CD4-positive, alpha-beta T cell (primary cell): ENCODE measurements around the gene CDC42BPA. TPM values are rescaled to one million over a fixed set of nuclear protein-coding genes. Genes with fewer than 3 reads are reported as not detected.

Source experiments
- ATAC-seq: fragments of 200-7000 bp; cut with Tn5 transposase; one replicate; pipeline ENCODE4 v1.10.0; 2022; ENCODE audit warnings: mild to moderate bottlenecking; ENCODE audit not compliant: poor library complexity
- CTCF ChIA-PET: fragments of 350-600 bp; sonication (Branson Sonifier 250); formaldehyde crosslinking; loops from one replicate; lab custom pipeline; 2021; ENCODE audit warnings: antibody characterized with exemption, inconsistent platforms; lab: Charles Lee
- POLR2A ChIA-PET: fragments of 350-600 bp; sonication (Branson Sonifier 250); formaldehyde crosslinking; loops from one replicate; lab custom pipeline; 2021; ENCODE audit warnings: antibody characterized with exemption, inconsistent platforms; lab: Charles Lee
- DNase-seq, 14 experiments: peaks; one replicate each; pipeline ENCODE4 v3.0.0-alpha.2; 2013 to 2020; ENCODE audit warnings: mixed read lengths in 2 of 14
- H3K27ac ChIP-seq, 2 donors: one replicate each; pipeline versions ENCODE4 v1.5.1 to v1.7.0; 2013; ENCODE audit warnings: low read length in 2 of 2, low read depth in 1 of 2, mild to moderate bottlenecking in 1 of 2
- H3K27me3 ChIP-seq, 2 experiments: 1 replicate in 1 of 2; 2 replicates in 1 of 2; pipeline versions ENCODE4 v1.6.1 to v1.7.0; 2013; ENCODE audit warnings: low read length in 2 of 2, control low read depth in 1 of 2, mild to moderate bottlenecking in 1 of 2, moderate library complexity in 1 of 2; ENCODE audit not compliant: insufficient read depth in 2 of 2, control insufficient read depth in 1 of 2
- H3K36me3 ChIP-seq: one replicate; pipeline ENCODE4 v1.6.1; 2013; ENCODE audit warnings: low read length, control low read depth; ENCODE audit not compliant: insufficient read depth
- H3K4me1 ChIP-seq: one replicate; pipeline ENCODE4 v1.6.1; 2013; ENCODE audit warnings: low read length, control low read depth; ENCODE audit not compliant: insufficient read depth
- H3K4me3 ChIP-seq: one replicate; pipeline ENCODE4 v1.5.1; 2013; ENCODE audit warnings: mild to moderate bottlenecking, low read length, moderate library complexity
- H3K9me3 ChIP-seq, 2 experiments: 1 replicate in 1 of 2; 2 replicates in 1 of 2; pipeline versions ENCODE4 v1.6.1 to v1.7.0; 2013; ENCODE audit warnings: low read length in 2 of 2, mild to moderate bottlenecking in 2 of 2, control low read depth in 1 of 2, moderate library complexity in 1 of 2; ENCODE audit not compliant: control insufficient read depth in 1 of 2, insufficient read depth in 1 of 2
- H3K27ac Mint-ChIP-seq: one replicate; pipeline ENCODE4 v1.8.0; 2020; ENCODE audit warnings: mixed read lengths
- H3K27me3 Mint-ChIP-seq: one replicate; pipeline ENCODE4 v1.8.0; 2021; ENCODE audit warnings: mixed read lengths
- H3K36me3 Mint-ChIP-seq: one replicate; pipeline ENCODE4 v1.8.0; 2021; ENCODE audit warnings: low read depth, mixed read lengths
- H3K4me1 Mint-ChIP-seq: one replicate; pipeline ENCODE4 v1.8.0; 2021; ENCODE audit warnings: low read depth, mixed read lengths
- H3K4me3 Mint-ChIP-seq: one replicate; pipeline ENCODE4 v1.8.0; 2020; ENCODE audit warnings: mild to moderate bottlenecking, mixed read lengths
- H3K9me3 Mint-ChIP-seq: one replicate; pipeline ENCODE4 v1.8.0; 2020; ENCODE audit warnings: mixed read lengths
- intact Hi-C, 2 experiments: fragments of 100-400 bp; cut with DNase I in 1 of 2; cut with micrococcal nuclease in 1 of 2; formaldehyde crosslinking; loops; one replicate each; pipeline versions ENCODE4 v1.15.1 to v1.9.0; 2023 to 2025; cut with DNase I, micrococcal nuclease
- total RNA-seq, 174 experiments: library from RNA in 2 of 174; stranded (reverse) in 2 of 174; gene quantifications; one replicate each; pipeline ENCODE4 v1.2.3 and lab custom pipeline; 2021 to 2026
- TF ChIP-seq, protein P1 (sequence below): fragments of 200-600 bp; IDR thresholded peaks from one replicate; pipeline ENCODE4 v1.8.0; 2022; ENCODE audit warnings: antibody characterized with exemption, mild to moderate bottlenecking

Gene CDC42BPA
- total RNA-seq, 2 experiments from 2014 or later, result 2.2 to 3.0 TPM

- H3K4me3 ChIP-seq, result no peak overlapping the region
- peaks cover 3% of the 10 kb centered on the region for H3K27me3 Mint-ChIP-seq
- no peaks in the 10 kb centered on the region for H3K36me3 ChIP-seq
- intact Hi-C loops, result no loop called here
- no peaks in the 10 kb centered on the region for H3K4me1 Mint-ChIP-seq
- H3K4me3 Mint-ChIP-seq, result no peak overlapping the region
- H3K27me3 ChIP-seq, result no peaks in the 10 kb centered on the region
- H3K4me1 ChIP-seq, result no peaks in the 10 kb centered on the region
- no peaks in the 10 kb centered on the region for H3K36me3 Mint-ChIP-seq
- CTCF ChIA-PET, result no interaction called here
- DNase-seq, result no peak
- H3K27ac ChIP-seq, result no peak overlapping the region
- H3K9me3 ChIP-seq, result peaks cover 0 to 11% of the 10 kb centered on the region in 2 experiments
- no peak for ATAC-seq
- no peak overlapping the region for H3K27ac Mint-ChIP-seq
- TF ChIP-seq, protein P1, sequence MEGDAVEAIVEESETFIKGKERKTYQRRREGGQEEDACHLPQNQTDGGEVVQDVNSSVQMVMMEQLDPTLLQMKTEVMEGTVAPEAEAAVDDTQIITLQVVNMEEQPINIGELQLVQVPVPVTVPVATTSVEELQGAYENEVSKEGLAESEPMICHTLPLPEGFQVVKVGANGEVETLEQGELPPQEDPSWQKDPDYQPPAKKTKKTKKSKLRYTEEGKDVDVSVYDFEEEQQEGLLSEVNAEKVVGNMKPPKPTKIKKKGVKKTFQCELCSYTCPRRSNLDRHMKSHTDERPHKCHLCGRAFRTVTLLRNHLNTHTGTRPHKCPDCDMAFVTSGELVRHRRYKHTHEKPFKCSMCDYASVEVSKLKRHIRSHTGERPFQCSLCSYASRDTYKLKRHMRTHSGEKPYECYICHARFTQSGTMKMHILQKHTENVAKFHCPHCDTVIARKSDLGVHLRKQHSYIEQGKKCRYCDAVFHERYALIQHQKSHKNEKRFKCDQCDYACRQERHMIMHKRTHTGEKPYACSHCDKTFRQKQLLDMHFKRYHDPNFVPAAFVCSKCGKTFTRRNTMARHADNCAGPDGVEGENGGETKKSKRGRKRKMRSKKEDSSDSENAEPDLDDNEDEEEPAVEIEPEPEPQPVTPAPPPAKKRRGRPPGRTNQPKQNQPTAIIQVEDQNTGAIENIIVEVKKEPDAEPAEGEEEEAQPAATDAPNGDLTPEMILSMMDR, result no peak
- peaks cover 4% of the 10 kb centered on the region for H3K9me3 Mint-ChIP-seq
- POLR2A ChIA-PET, result no interaction called here
Measured at GRCh38 chr1:227272428-227272827, 45.9 kb downstream of the CDC42BPA start.

DNA sequence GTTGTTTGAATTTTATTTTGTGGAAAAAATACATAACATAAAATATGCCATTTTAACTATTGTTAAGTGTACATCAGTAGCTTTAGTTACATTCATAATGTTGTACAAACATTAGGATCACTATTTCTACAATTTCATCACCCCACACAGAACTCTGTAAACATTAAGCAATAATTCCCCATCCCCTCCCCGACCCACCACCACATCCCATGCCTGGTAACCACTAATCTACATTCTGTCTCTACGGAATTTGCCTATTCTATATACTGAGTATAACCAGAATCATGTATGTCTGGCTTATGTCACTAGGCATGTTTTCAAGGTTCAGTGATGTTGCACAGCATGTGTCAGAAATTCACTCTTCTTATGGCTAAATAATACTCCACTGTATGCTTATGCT lies 47.7 kb downstream of the CDC42BPA start:
- no peaks in the 10 kb centered on the region for H3K36me3 Mint-ChIP-seq
- Histone ChIP-seq H3K9me3 (peaks cover 0 to 1% of the 10 kb centered on the region in 2 experiments), H3K4me1 (no peaks in the 10 kb centered on the region), H3K36me3 (no peaks in the 10 kb centered on the region), H3K27ac (no peak overlapping the region), H3K27me3 (peaks cover 0 to 3% of the 10 kb centered on the region in 2 experiments), H3K4me3 (no peak overlapping the region)
- H3K27ac Mint-ChIP-seq, result no peak overlapping the region
- H3K27me3 Mint-ChIP-seq, result peaks cover 17% of the 10 kb centered on the region
- intact Hi-C loops, result no loop called here
- POLR2A ChIA-PET, result no interaction called here
- no peak overlapping the region for H3K4me3 Mint-ChIP-seq
- peaks cover 4% of the 10 kb centered on the region for H3K9me3 Mint-ChIP-seq
- CTCF ChIA-PET, result no interaction called here
- ATAC-seq (no peak), DNase-seq (no peak)
- TF ChIP-seq, protein P1, result no peak
- H3K4me1 Mint-ChIP-seq, result no peaks in the 10 kb centered on the region

DNA sequence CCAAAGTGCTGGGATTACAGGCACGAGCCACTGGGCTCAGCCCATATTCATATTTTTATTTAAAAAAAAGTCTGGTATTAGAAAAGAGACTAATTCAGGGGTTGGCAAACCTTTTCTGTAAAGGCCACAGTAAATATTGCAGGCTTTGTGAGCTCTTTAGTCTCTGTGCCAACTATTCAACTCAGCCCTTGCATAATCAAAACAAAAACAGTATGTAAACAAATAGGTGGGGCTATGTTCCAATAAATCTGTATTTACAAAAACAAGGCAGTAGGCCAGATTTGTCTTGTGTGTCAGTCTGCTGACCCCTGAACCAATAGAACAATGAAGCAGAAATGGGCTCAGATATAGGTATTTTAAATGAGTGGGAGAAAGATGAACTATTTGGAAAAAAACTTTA lies 49.3 kb downstream of the CDC42BPA start:
- H3K4me3 Mint-ChIP-seq, result no peak overlapping the region
- no peaks in the 10 kb centered on the region for H3K36me3 Mint-ChIP-seq
- Histone ChIP-seq H3K36me3 (no peaks in the 10 kb centered on the region), H3K27me3 (peaks cover 0 to 10% of the 10 kb centered on the region in 2 experiments), H3K4me1 (no peaks in the 10 kb centered on the region), H3K4me3 (no peak overlapping the region), H3K27ac (no peak overlapping the region), H3K9me3 (no peaks in the 10 kb centered on the region)
- intact Hi-C loops, result no loop called here
- no peak overlapping the region for H3K27ac Mint-ChIP-seq
- TF ChIP-seq, protein P1, result no peak
- POLR2A ChIA-PET, result no interaction called here
- ATAC-seq (no peak), DNase-seq (no peak)
- peaks cover 17% of the 10 kb centered on the region for H3K27me3 Mint-ChIP-seq
- peaks cover 3% of the 10 kb centered on the region for H3K9me3 Mint-ChIP-seq
- no peaks in the 10 kb centered on the region for H3K4me1 Mint-ChIP-seq
- CTCF ChIA-PET, result no interaction called here
